ENCODE measurements around the gene CPVL. TPM values are rescaled to one million over a fixed set of nuclear protein-coding genes. Genes with fewer than 3 reads are reported as not detected.

CPVL gene
- total RNA-seq, 1 donor from 2014 or later, result 22.1 TPM

- peaks cover 22% of the 10 kb centered on the region for H3K4me1 Mint-ChIP-seq (ENCODE audit: low read depth)
- H3K27ac Mint-ChIP-seq, result no peak overlapping the region
- peaks cover 12% of the 10 kb centered on the region for H3K9me3 Mint-ChIP-seq (ENCODE audit: low read depth)
- H3K27me3 Mint-ChIP-seq, result peaks cover 10% of the 10 kb centered on the region
- no peak overlapping the region for H3K4me3 Mint-ChIP-seq (ENCODE audit: low read depth)
- no peak for TF ChIP-seq CTCF (IDR thresholded peaks at IDR 0.05; ENCODE audit: unreplicated experiment)
- DNase-seq (ENCODE audit: low spot score, unreplicated experiment), result no peak
- H3K36me3 Mint-ChIP-seq (ENCODE audit: insufficient read depth), result peaks cover 4% of the 10 kb centered on the region
These were observed 5.4 kb downstream of the CPVL start for GRCh38 chr7:29140873-29141468.

- DNase-seq (ENCODE audit: low spot score, unreplicated experiment), result no peak
- peaks cover 14% of the 10 kb centered on the region for H3K9me3 Mint-ChIP-seq (ENCODE audit: low read depth)
- H3K4me3 Mint-ChIP-seq (ENCODE audit: low read depth), result no peak overlapping the region
- H3K4me1 Mint-ChIP-seq (ENCODE audit: low read depth), result peaks cover 18% of the 10 kb centered on the region
- H3K27ac Mint-ChIP-seq, result no peak overlapping the region
- H3K27me3 Mint-ChIP-seq, result no peaks in the 10 kb centered on the region
- H3K36me3 Mint-ChIP-seq (ENCODE audit: insufficient read depth), result peaks cover 4% of the 10 kb centered on the region
- TF ChIP-seq CTCF (IDR thresholded peaks at IDR 0.05; ENCODE audit: unreplicated experiment), result no peak
These were observed 6.5 kb downstream of the CPVL start for GRCh38 chr7:29139796-29140195.

GRCh38 chr7:29139191-29139590 is 7.1 kb downstream of the CPVL start:
- no peak for DNase-seq (ENCODE audit: low spot score, unreplicated experiment)
- peaks cover 4% of the 10 kb centered on the region for H3K36me3 Mint-ChIP-seq (ENCODE audit: insufficient read depth)
- H3K27ac Mint-ChIP-seq, result no peak overlapping the region
- peaks cover 14% of the 10 kb centered on the region for H3K9me3 Mint-ChIP-seq (ENCODE audit: low read depth)
- peaks cover 18% of the 10 kb centered on the region for H3K4me1 Mint-ChIP-seq (ENCODE audit: low read depth)
- no peak for TF ChIP-seq CTCF (IDR thresholded peaks at IDR 0.05; ENCODE audit: unreplicated experiment)
- no peaks in the 10 kb centered on the region for H3K27me3 Mint-ChIP-seq
- no peak overlapping the region for H3K4me3 Mint-ChIP-seq (ENCODE audit: low read depth)

GRCh38 chr7:29138588-29138987 is 7.7 kb downstream of the CPVL start:
- TF ChIP-seq CTCF (IDR thresholded peaks at IDR 0.05; ENCODE audit: unreplicated experiment), result no peak
- Mint-ChIP-seq H3K4me3 (ENCODE audit: low read depth) (no peak overlapping the region), H3K36me3 (ENCODE audit: insufficient read depth) (peaks cover 4% of the 10 kb centered on the region), H3K27me3 (no peaks in the 10 kb centered on the region), H3K4me1 (ENCODE audit: low read depth) (peaks cover 18% of the 10 kb centered on the region), H3K27ac (no peak overlapping the region), H3K9me3 (ENCODE audit: low read depth) (peaks cover 14% of the 10 kb centered on the region)
- no peak for DNase-seq (ENCODE audit: low spot score, unreplicated experiment)

- peaks cover 4% of the 10 kb centered on the region for H3K36me3 Mint-ChIP-seq (ENCODE audit: insufficient read depth)
- TF ChIP-seq CTCF (IDR thresholded peaks at IDR 0.05; ENCODE audit: unreplicated experiment), result no peak
- no peak for DNase-seq (ENCODE audit: low spot score, unreplicated experiment)
- H3K27ac Mint-ChIP-seq, result no peak overlapping the region
- no peaks in the 10 kb centered on the region for H3K27me3 Mint-ChIP-seq
- peaks cover 4% of the 10 kb centered on the region for H3K4me1 Mint-ChIP-seq (ENCODE audit: low read depth)
- no peak overlapping the region for H3K4me3 Mint-ChIP-seq (ENCODE audit: low read depth)
- H3K9me3 Mint-ChIP-seq (ENCODE audit: low read depth), result peaks cover 11% of the 10 kb centered on the region
These were observed 10.5 kb downstream of the CPVL start for GRCh38 chr7:29135846-29136245.

All from progenitor cell of endocrine pancreas (in vitro differentiated cells).